ENCODE data around the gene CCL14. TPM values are rescaled to one million over a fixed set of nuclear protein-coding genes. Genes with fewer than 3 reads are reported as not detected.

The CCL14 gene
- total and polyA plus RNA-seq, 2 experiments from 2014 or later, result not detected

- Histone ChIP-seq H3K4me1 (ENCODE audit: low read depth) (no peaks in the 10 kb centered on the region), H3K4me3 (no peak overlapping the region), H3K27me3 (no peaks in the 10 kb centered on the region), H3K9me3 (ENCODE audit: low read depth) (no peaks in the 10 kb centered on the region), H3K27ac (no peak overlapping the region), H3K36me3 (no peaks in the 10 kb centered on the region)
- DNase-seq (ENCODE audit: low read depth in 1 of 2, low spot score in 1 of 2), result no peak
- TF ChIP-seq, protein P1, sequence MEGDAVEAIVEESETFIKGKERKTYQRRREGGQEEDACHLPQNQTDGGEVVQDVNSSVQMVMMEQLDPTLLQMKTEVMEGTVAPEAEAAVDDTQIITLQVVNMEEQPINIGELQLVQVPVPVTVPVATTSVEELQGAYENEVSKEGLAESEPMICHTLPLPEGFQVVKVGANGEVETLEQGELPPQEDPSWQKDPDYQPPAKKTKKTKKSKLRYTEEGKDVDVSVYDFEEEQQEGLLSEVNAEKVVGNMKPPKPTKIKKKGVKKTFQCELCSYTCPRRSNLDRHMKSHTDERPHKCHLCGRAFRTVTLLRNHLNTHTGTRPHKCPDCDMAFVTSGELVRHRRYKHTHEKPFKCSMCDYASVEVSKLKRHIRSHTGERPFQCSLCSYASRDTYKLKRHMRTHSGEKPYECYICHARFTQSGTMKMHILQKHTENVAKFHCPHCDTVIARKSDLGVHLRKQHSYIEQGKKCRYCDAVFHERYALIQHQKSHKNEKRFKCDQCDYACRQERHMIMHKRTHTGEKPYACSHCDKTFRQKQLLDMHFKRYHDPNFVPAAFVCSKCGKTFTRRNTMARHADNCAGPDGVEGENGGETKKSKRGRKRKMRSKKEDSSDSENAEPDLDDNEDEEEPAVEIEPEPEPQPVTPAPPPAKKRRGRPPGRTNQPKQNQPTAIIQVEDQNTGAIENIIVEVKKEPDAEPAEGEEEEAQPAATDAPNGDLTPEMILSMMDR (IDR thresholded peaks at IDR 0.05; ENCODE audit: low read depth, low read length), result no peak
Observed at GRCh38 chr17:35988164-35988563, 1.6 kb upstream of the CCL14 start.

DNA sequence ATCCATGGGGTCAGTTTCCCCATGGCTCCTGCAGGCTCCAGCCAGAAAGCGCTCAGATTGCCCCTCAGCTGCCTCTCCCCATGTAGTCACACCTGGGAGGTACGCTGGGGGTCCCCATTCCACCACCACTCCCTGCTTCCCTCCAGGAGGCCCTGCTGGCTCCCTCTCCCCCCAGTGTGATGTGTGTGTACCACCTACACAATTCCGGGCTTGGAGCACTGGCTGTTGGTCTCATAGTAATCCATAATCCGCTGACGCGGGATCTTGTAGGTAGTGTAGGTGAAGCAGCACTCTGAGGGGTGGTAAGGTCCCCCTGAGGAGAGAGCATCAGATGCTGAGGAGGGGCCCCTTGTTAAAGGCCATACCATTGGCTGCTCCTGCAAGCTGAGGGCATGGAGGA is 2.4 kb downstream of the CCL14 start:
- H3K9me3 ChIP-seq (ENCODE audit: low read depth), result no peaks in the 10 kb centered on the region
- no peak for DNase-seq (ENCODE audit: low read depth in 1 of 2, low spot score in 1 of 2)
- no peak overlapping the region for H3K4me3 ChIP-seq
- no peaks in the 10 kb centered on the region for H3K4me1 ChIP-seq (ENCODE audit: low read depth)
- TF ChIP-seq, protein P1 (IDR thresholded peaks at IDR 0.05; ENCODE audit: low read depth, low read length), result no peak
- no peaks in the 10 kb centered on the region for H3K27me3 ChIP-seq
- no peak overlapping the region for H3K27ac ChIP-seq
- no peaks in the 10 kb centered on the region for H3K36me3 ChIP-seq

DNA sequence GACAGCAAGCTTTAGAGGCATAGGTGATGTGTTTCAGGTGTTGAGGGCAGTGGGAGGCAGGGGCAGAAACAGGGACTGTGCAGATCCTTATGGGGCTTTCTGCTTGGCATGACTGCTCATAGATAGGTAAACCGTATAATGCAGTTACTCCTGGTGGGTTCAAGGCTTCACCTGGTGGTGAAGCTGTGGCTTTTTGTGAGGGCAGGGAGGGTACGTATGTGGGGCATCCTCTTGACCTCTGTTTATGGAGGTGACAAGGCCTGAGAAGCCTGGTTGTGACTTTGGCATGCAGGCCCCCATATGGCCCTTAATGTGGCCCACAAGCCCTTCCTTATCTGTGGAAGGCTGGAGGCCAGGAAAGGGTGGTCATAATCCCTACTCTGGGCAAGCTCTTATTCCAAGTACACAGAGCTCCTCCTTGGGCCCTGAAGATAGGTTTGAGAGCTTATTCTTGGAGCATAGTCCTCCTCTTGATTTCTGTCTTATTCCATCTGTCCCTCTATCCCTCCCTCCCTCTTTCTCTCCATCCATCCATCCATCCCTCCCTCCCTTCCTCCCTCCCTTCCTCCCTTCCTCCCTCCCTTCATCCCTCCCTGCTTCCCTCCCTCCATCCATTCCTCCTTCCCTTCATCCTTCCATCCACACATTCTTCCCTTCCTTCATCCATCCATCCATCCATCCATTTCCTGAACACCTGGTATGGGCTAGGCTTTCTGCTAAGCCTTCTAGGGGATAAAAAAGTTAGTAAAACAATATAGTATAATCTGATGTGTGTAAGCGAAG is 3.9 kb downstream of the CCL14 start:
- H3K4me3 ChIP-seq, result no peak overlapping the region
- no peaks in the 10 kb centered on the region for H3K36me3 ChIP-seq
- no peaks in the 10 kb centered on the region for H3K9me3 ChIP-seq (ENCODE audit: low read depth)
- no peaks in the 10 kb centered on the region for H3K4me1 ChIP-seq (ENCODE audit: low read depth)
- H3K27me3 ChIP-seq, result no peaks in the 10 kb centered on the region
- no peak overlapping the region for H3K27ac ChIP-seq
- no peak for DNase-seq (ENCODE audit: low read depth in 1 of 2, low spot score in 1 of 2)
- TF ChIP-seq, protein P1 (IDR thresholded peaks at IDR 0.05; ENCODE audit: low read depth, low read length), result no peak

DNA sequence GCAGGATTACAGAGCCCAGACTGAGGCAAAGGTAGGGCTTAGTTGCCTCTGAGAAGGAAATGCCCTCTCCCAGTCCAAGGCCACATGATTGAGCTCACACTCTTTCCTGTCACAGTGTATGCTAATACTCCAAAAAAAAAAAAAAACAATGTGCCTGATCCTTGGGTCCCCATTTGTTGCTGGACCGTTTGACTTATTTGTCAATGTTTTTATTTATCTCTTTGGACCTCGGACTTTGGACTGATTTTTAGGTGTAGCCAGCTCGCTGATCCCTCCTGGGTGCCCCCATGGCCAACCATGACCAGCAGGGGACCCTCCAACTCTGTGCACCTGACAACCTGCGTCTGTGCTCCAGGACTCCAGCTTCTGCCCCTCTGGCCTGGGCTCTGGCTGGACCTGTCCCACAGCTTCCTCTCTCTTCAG is 4.6 kb downstream of the CCL14 start:
- H3K4me1 ChIP-seq (ENCODE audit: low read depth), result no peaks in the 10 kb centered on the region
- H3K4me3 ChIP-seq, result no peak overlapping the region
- DNase-seq (ENCODE audit: low read depth in 1 of 2, low spot score in 1 of 2), result no peak
- no peaks in the 10 kb centered on the region for H3K27me3 ChIP-seq
- H3K9me3 ChIP-seq (ENCODE audit: low read depth), result no peaks in the 10 kb centered on the region
- H3K27ac ChIP-seq, result no peak overlapping the region
- H3K36me3 ChIP-seq, result no peaks in the 10 kb centered on the region
- TF ChIP-seq, protein P1 (IDR thresholded peaks at IDR 0.05; ENCODE audit: low read depth, low read length), result no peak

GRCh38 chr17:35981246-35981645 is 5.3 kb downstream of the CCL14 start, which contains the start of gene CCL16:
Gene CCL16, minus strand, starts transcription at chr17:35981497. Its CDS starts 77 bp downstream, at chr17:35981420.
- Histone ChIP-seq H3K27ac (no peak within 1 kb of the TSS), H3K9me3 (ENCODE audit: low read depth) (no peaks in the 10 kb centered on the region), H3K27me3 (no peaks in the 10 kb centered on the region), H3K4me1 (ENCODE audit: low read depth) (no peaks in the 10 kb centered on the region), H3K36me3 (no peaks in the 10 kb centered on the region), H3K4me3 (no peak within 1 kb of the TSS)
- TF ChIP-seq, protein P1 (IDR thresholded peaks at IDR 0.05; ENCODE audit: low read depth, low read length), result no peak
- DNase-seq (ENCODE audit: low read depth in 1 of 2, low spot score in 1 of 2), result no peak
